ENCODE data around the gene SLC16A3. TPM values are rescaled to one million over a fixed set of nuclear protein-coding genes. Genes with fewer than 3 reads are reported as not detected.

Gene SLC16A3
- total and polyA plus RNA-seq, 4 donors: 14.1 to 22.8 (median 19.0) TPM

DNA sequence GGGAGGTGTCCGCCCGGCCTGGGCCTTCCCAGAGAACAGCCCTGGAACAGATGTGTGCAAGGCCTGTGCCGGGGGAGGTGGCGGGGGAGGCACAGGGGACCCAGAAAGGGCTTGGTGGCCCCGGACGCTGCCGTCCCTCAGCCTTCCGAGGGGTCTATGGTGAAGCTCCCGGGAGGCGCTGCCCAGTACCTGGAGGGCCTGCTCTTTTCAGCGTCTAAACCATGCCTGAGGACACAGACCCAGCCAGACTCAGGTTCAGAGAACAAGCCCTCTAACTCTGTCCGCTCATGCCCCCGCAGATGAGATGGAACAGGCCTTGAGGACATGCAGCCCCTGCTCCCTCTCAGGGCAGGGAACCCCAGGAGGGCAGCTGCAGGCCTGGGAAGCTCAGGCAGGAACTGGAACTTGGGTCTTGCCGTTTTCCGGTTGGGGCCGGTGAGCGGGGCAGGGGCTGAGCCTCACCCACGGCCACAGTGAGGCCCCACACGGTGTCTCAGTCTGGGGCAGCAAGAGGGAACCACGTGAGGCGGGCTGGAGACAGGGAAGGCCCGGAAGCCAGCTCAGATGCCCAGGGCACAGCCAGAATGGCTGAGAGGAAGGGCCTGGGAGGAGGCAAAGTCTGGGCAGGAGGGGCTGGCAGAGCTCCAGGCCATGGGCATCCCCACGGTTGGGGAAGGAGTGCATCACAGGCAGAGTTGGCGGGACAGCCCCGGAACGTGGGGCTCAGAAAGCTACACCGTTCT is 12.5 kb downstream of the SLC16A3 start:
- Histone ChIP-seq H3K27me3 (ENCODE audit: control insufficient read depth, insufficient read depth, low read length) (no peaks in the 10 kb centered on the region), H3K9me3 (ENCODE audit: control insufficient read depth, insufficient read depth, low read length) (no peaks in the 10 kb centered on the region), H3K4me1 (ENCODE audit: control insufficient read depth, insufficient read depth, low read length) (peaks cover 45% of the 10 kb centered on the region), H3K4me3 (ENCODE audit: low read depth, low read length) (no peak overlapping the region), H3K27ac (ENCODE audit: low read depth, low read length) (peak overlapping the region; percentile 47), H3K36me3 (ENCODE audit: control insufficient read depth, insufficient read depth, low read length) (peaks cover 100% of the 10 kb centered on the region)
- DNase-seq (ENCODE audit: low read depth in 4 of 6, low spot score in 6 of 6): peak in 2 of 6 donors; percentile 32 to 63
- WGBS (ENCODE audit: insufficient coverage): 58% methylated on average over 26 of the region's 27 CpGs

GRCh38 chr17:82241926-82242697 is 13.3 kb downstream of the SLC16A3 start:
- Histone ChIP-seq H3K9me3 (ENCODE audit: control insufficient read depth, insufficient read depth, low read length) (no peaks in the 10 kb centered on the region), H3K27me3 (ENCODE audit: control insufficient read depth, insufficient read depth, low read length) (no peaks in the 10 kb centered on the region), H3K4me1 (ENCODE audit: control insufficient read depth, insufficient read depth, low read length) (peaks cover 44% of the 10 kb centered on the region), H3K27ac (ENCODE audit: low read depth, low read length) (peak overlapping the region; percentile 47), H3K4me3 (ENCODE audit: low read depth, low read length) (no peak overlapping the region), H3K36me3 (ENCODE audit: control insufficient read depth, insufficient read depth, low read length) (peaks cover 100% of the 10 kb centered on the region)
- whole genome bisulfite sequencing (ENCODE audit: insufficient coverage): 54% methylated on average over 17 of the region's 20 CpGs
- no peak for DNase-seq (ENCODE audit: low read depth in 4 of 6, low spot score in 6 of 6)

DNA sequence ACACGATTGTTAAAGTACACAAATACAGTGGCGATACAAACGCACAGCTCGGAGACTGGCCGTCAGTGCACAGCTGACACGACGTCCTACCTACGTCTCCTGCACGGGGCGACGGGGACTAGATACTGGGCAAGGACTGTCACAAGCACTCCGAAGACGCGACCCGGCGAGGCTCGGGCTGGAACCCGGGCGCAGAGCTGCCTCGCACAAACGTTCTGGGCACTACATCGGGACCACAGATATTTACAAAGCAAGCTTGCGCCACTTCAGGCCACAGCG is 13.8 kb downstream of the SLC16A3 start:
- WGBS (ENCODE audit: insufficient coverage): 75% methylated on average over 23 of the region's 24 CpGs
- Histone ChIP-seq H3K36me3 (ENCODE audit: control insufficient read depth, insufficient read depth, low read length) (peaks cover 100% of the 10 kb centered on the region), H3K4me3 (ENCODE audit: low read depth, low read length) (no peak overlapping the region)

DNA sequence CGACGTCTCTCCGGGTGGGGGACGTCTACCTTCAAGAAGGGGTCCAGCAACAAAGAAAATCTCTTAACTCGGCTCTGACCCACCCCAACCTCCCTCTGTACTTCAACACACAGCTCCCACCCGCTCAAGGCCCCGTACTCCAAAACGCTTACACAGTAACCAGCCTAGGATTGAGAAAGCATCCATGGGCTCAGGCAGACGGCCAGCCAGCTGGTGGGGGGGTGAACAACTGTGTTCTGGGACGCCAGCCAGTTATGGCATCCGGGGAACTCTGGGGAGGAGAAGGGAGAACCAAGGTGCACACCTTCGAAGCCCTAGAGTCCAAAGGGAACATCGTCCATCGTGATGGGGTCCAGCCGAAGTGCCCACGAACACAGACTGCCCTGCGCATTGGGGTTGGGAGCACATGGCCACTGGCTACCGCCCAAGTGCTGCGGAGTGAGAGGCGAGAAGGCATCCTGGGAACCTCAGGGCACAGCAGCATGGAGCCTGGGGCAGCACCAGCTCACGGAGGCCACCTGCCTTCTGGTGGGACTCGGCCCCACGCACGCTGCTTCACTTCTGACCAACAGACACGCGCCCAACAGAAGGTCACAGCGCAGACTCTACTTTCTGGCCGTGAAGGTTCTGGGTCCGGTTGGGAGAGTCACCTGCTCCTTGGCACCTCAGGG is 14.3 kb downstream of the SLC16A3 start:
- no peaks in the 10 kb centered on the region for H3K27me3 ChIP-seq (ENCODE audit: control insufficient read depth, insufficient read depth, low read length)
- DNase-seq (ENCODE audit: low read depth in 4 of 6, low spot score in 6 of 6): peak in 5 of 6 donors; percentile 44 to 90 (median 57)
- peaks cover 49% of the 10 kb centered on the region for H3K4me1 ChIP-seq (ENCODE audit: control insufficient read depth, insufficient read depth, low read length)
- H3K27ac ChIP-seq (ENCODE audit: low read depth, low read length): no peak overlapping the region
- H3K4me3 ChIP-seq (ENCODE audit: low read depth, low read length): no peak overlapping the region
- H3K9me3 ChIP-seq (ENCODE audit: control insufficient read depth, insufficient read depth, low read length): no peaks in the 10 kb centered on the region
- H3K36me3 ChIP-seq (ENCODE audit: control insufficient read depth, insufficient read depth, low read length): peaks cover 100% of the 10 kb centered on the region
- WGBS (ENCODE audit: insufficient coverage): 57% methylated on average over 26 of the region's 29 CpGs

More for the DNA sequence above, 13.8 kb downstream of the SLC16A3 start:
- no peak overlapping the region for H3K27ac ChIP-seq (ENCODE audit: low read depth, low read length)
- no peaks in the 10 kb centered on the region for H3K27me3 ChIP-seq (ENCODE audit: control insufficient read depth, insufficient read depth, low read length)
- H3K9me3 ChIP-seq (ENCODE audit: control insufficient read depth, insufficient read depth, low read length): no peaks in the 10 kb centered on the region
- peaks cover 48% of the 10 kb centered on the region for H3K4me1 ChIP-seq (ENCODE audit: control insufficient read depth, insufficient read depth, low read length)
- no peak for DNase-seq (ENCODE audit: low read depth in 4 of 6, low spot score in 6 of 6)

DNA sequence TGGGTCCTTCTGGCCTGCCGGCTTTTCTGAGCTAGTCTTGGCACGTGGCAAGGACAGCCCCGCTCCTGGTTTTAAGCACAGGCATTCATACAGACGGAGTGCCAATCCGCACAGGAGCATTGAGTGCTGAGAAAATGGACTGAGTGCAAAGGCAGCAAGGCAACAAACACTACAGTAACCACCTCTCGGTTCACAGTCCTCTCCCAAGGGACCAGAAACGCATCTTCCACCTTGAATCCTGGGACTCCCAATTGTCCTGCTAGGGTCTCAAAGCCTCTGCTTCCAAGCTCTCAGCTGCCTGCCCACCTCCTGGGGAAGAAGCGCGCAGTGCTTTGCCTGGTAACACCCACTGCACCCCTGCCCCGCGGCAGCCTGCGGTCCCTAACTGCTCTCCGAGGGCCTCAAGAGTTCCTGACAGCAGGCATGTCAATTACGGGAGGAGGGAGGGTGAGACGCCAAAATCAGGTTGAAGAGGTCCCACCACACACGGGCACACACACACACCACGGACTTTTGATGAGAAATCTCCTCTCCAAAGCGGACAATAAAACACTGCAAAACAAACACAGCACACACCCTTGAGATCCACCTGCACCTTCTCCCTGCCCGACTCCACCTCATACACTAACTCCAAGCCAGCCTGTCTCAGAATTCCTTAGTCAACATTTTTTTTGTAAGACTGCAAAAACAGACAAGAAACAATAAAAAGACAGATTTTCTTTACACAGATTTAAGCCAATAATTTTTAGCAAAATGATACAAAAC is 15.0 kb downstream of the SLC16A3 start:
- no peak overlapping the region for H3K27ac ChIP-seq (ENCODE audit: low read depth, low read length)
- H3K9me3 ChIP-seq (ENCODE audit: control insufficient read depth, insufficient read depth, low read length): no peaks in the 10 kb centered on the region
- peaks cover 52% of the 10 kb centered on the region for H3K4me1 ChIP-seq (ENCODE audit: control insufficient read depth, insufficient read depth, low read length)
- no peaks in the 10 kb centered on the region for H3K27me3 ChIP-seq (ENCODE audit: control insufficient read depth, insufficient read depth, low read length)
- H3K36me3 ChIP-seq (ENCODE audit: control insufficient read depth, insufficient read depth, low read length): peaks cover 100% of the 10 kb centered on the region
- DNase-seq (ENCODE audit: low read depth in 4 of 6, low spot score in 6 of 6): no peak
- H3K4me3 ChIP-seq (ENCODE audit: low read depth, low read length): no peak overlapping the region
- WGBS (ENCODE audit: insufficient coverage): 81% methylated on average over 15 of the region's 19 CpGs

DNA sequence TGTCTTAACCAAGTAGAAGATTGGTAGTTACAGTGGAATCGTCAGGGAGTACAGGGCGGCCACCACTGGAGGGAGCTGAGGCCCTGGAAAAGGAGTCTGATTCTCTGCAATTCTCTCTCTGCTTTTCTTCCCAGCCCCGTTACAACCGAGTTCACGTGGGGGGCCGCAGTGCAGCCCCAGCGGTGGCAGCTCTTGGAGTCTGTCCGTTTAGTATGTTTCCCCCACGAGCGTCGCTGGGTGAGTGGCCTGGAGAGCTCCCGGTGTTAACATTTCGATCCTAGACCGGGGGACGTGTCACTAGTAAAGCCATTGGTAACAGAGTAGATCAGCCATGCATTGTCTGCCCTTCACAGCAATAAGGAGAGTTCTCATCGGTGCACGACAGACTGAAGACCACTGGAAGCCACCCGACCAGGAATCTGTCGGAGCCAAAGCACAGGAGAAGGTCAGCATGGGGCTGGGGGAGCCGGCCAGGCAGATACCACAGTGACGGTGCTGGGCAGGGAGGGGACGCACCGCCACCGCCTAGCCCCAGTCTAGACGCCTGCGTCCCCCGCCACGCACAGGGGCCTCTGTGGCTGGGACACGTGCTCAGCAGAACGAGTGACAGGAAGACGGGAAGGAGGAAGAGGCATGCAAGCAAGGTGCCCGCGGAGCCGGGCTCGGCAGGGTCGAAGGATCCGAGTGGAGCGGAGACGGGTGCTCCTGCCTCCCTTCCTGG is 15.7 kb downstream of the SLC16A3 start:
- H3K9me3 ChIP-seq (ENCODE audit: control insufficient read depth, insufficient read depth, low read length): no peaks in the 10 kb centered on the region
- WGBS (ENCODE audit: insufficient coverage): 78% methylated on average over 36 of the region's 39 CpGs
- peak in 1 of 6 donors; percentile 31 for DNase-seq (ENCODE audit: low read depth in 4 of 6, low spot score in 6 of 6)
- H3K4me3 ChIP-seq (ENCODE audit: low read depth, low read length): no peak overlapping the region
- H3K36me3 ChIP-seq (ENCODE audit: control insufficient read depth, insufficient read depth, low read length): peaks cover 100% of the 10 kb centered on the region
- H3K27ac ChIP-seq (ENCODE audit: low read depth, low read length): no peak overlapping the region
- H3K4me1 ChIP-seq (ENCODE audit: control insufficient read depth, insufficient read depth, low read length): peaks cover 52% of the 10 kb centered on the region
- no peaks in the 10 kb centered on the region for H3K27me3 ChIP-seq (ENCODE audit: control insufficient read depth, insufficient read depth, low read length)

GRCh38 chr17:82245134-82246039 is 16.5 kb downstream of the SLC16A3 start:
- Histone ChIP-seq H3K4me3 (ENCODE audit: low read depth, low read length) (no peak overlapping the region), H3K27me3 (ENCODE audit: control insufficient read depth, insufficient read depth, low read length) (no peaks in the 10 kb centered on the region), H3K4me1 (ENCODE audit: control insufficient read depth, insufficient read depth, low read length) (peaks cover 47% of the 10 kb centered on the region), H3K36me3 (ENCODE audit: control insufficient read depth, insufficient read depth, low read length) (peaks cover 100% of the 10 kb centered on the region), H3K9me3 (ENCODE audit: control insufficient read depth, insufficient read depth, low read length) (no peaks in the 10 kb centered on the region), H3K27ac (ENCODE audit: low read depth, low read length) (no peak overlapping the region)
- 81% methylated on average over 43 of the region's 47 CpGs for WGBS (ENCODE audit: insufficient coverage)
- DNase-seq (ENCODE audit: low read depth in 4 of 6, low spot score in 6 of 6): no peak

DNA sequence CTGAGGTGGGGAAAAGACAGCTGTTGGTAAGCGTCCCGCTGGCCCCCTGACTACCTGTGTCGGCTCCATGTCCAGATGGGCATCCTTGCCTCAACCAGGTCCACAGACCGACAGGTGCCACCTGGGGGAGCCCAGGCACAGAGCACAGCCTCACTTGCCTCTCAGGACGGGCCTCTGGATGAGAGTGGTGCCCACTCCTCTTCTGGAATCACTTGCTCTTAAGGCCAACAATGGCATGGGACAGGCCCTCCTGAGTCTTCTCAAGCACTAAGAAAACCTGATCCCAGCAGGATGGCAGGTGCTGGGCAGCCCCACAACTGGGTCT is 17.2 kb downstream of the SLC16A3 start:
- Histone ChIP-seq H3K27me3 (ENCODE audit: control insufficient read depth, insufficient read depth, low read length) (no peaks in the 10 kb centered on the region), H3K4me3 (ENCODE audit: low read depth, low read length) (no peak overlapping the region), H3K36me3 (ENCODE audit: control insufficient read depth, insufficient read depth, low read length) (peaks cover 100% of the 10 kb centered on the region), H3K4me1 (ENCODE audit: control insufficient read depth, insufficient read depth, low read length) (peaks cover 41% of the 10 kb centered on the region), H3K9me3 (ENCODE audit: control insufficient read depth, insufficient read depth, low read length) (no peaks in the 10 kb centered on the region), H3K27ac (ENCODE audit: low read depth, low read length) (no peak overlapping the region)
- 98% methylated on average over 5 of the region's 5 CpGs for WGBS (ENCODE audit: insufficient coverage)
- DNase-seq (ENCODE audit: low read depth in 4 of 6, low spot score in 6 of 6): no peak
